GM12864 (cell line): ENCODE measurements around the gene FIS1.
A peak's percentile ranks its signal among the peaks of the same experiment; 100 is the strongest.

Experiments used
- DNase-seq: peaks from one replicate; pipeline ENCODE4 v3.0.0-alpha.2; 2011; ENCODE audit warnings: low read depth
- H3K4me3 ChIP-seq: 2 replicates; pipeline ENCODE4 v1.5.1; 2011; ENCODE audit warnings: mild to moderate bottlenecking, low read depth, low read length, control low read depth
- CTCF ChIP-seq: IDR thresholded peaks from 2 replicates; pipeline ENCODE4 v1.5.1; 2011; ENCODE audit warnings: low read depth, mild to moderate bottlenecking, moderate library complexity, low read length, control low read depth, inconsistent platforms; ENCODE audit errors: missing control alignments

The FIS1 gene

GRCh38 chr7:101236292-101236835 is 8.5 kb downstream of the FIS1 start:
- H3K4me3 ChIP-seq: no peak overlapping the region
- no peak for DNase-seq
- no peak for TF ChIP-seq CTCF

- TF ChIP-seq CTCF: no peak
- H3K4me3 ChIP-seq: no peak overlapping the region
- no peak for DNase-seq
Observed at GRCh38 chr7:101235522-101235921, 9.4 kb downstream of the FIS1 start.

GRCh38 chr7:101235050-101235449 is 9.8 kb downstream of the FIS1 start:
- no peak overlapping the region for H3K4me3 ChIP-seq
- TF ChIP-seq CTCF: peak; percentile 25

GRCh38 chr7:101234636-101235035 is 10.2 kb downstream of the FIS1 start:
- no peak overlapping the region for H3K4me3 ChIP-seq
- no peak for TF ChIP-seq CTCF
- DNase-seq: no peak

More at GRCh38 chr7:101235050-101235449, 9.8 kb downstream of the FIS1 start:
- no peak for DNase-seq

GRCh38 chr7:101233907-101234547 is 10.9 kb downstream of the FIS1 start:
- H3K4me3 ChIP-seq: no peak overlapping the region

GRCh38 chr7:101232141-101232850 is 12.6 kb downstream of the FIS1 start:
- H3K4me3 ChIP-seq: no peak overlapping the region
- DNase-seq: no peak
- TF ChIP-seq CTCF: no peak

More at GRCh38 chr7:101233907-101234547, 10.9 kb downstream of the FIS1 start:
- no peak for DNase-seq
- TF ChIP-seq CTCF: no peak
